Breast epithelium (tissue), 4 donors: Measurements from ENCODE around the gene ANO2. TPM values are rescaled to one million over a fixed set of nuclear protein-coding genes. Genes with fewer than 3 reads are reported as not detected.
"Not testable (repeated sequence)": the region's sequence is repeated elsewhere in the genome, so short reads cannot be mapped to it uniquely, and the experiment has no call there.

ENCODE experiments used
- DNase-seq, 2 donors: peaks; one replicate each; pipeline ENCODE4 v3.0.0-alpha.2; 2019; ENCODE audit warnings: low spot score in 2 of 2
- H3K27ac ChIP-seq, 2 donors: fragments of 200-600 bp; sonication (generic) in 1 of 2; one replicate each; pipeline ENCODE4 v1.5.1; 2016 to 2019; ENCODE audit warnings: mild to moderate bottlenecking in 1 of 2
- H3K27me3 ChIP-seq, 2 donors: fragments of 200-600 bp; sonication (generic) in 1 of 2; one replicate each; pipeline versions ENCODE4 v1.5.1 to v1.6.0; 2017 to 2019; ENCODE audit warnings: control low read depth in 1 of 2, mild to moderate bottlenecking in 1 of 2
- H3K36me3 ChIP-seq: fragments of 200-600 bp; one replicate; pipeline ENCODE4 v1.5.1; 2019
- H3K4me1 ChIP-seq, 2 donors: fragments of 200-600 bp; sonication (generic); one replicate each; pipeline ENCODE4 v1.5.1; 2016 to 2019; ENCODE audit warnings: control low read depth in 1 of 2
- H3K4me3 ChIP-seq, 3 donors: fragments of 200-600 bp; sonication (generic); 1 replicate in 2 of 3; 2 replicates in 1 of 3; pipeline ENCODE4 v1.5.1; 2016 to 2019; ENCODE audit warnings: mild to moderate bottlenecking in 3 of 3, moderate library complexity in 2 of 3
- H3K9me3 ChIP-seq, 2 donors: fragments of 200-600 bp; sonication (generic) in 1 of 2; one replicate each; pipeline ENCODE4 v1.5.1; 2016 to 2019; ENCODE audit warnings: control low read depth in 1 of 2
- POLR2A ChIP-seq: fragments of 450-650 bp; IDR thresholded peaks from one replicate; pipeline ENCODE4 v1.6.1; 2016; ENCODE audit warnings: antibody characterized with exemption, mild to moderate bottlenecking, moderate library complexity
- POLR2AphosphoS5 ChIP-seq, 3 donors: sonication (generic); formaldehyde crosslinking; IDR thresholded peaks; one replicate each; pipeline ENCODE4 v1.6.1; 2017; ENCODE audit warnings: antibody characterized with exemption in 3 of 3
- intact Hi-C: fragments of 100-400 bp; cut with DNase I; formaldehyde crosslinking; loops from one replicate; pipeline ENCODE4 v1.15.1; 2023; ENCODE audit warnings: low total_unique reads
- total RNA-seq, 3 donors: library from RNA; depleted of rRNA; stranded (reverse); fragments of >200 nt; gene quantifications; one replicate each; pipeline ENCODE4 v1.1.0, GENCODE V29; 2016
- TF ChIP-seq, protein P1 (sequence below), 3 donors: fragments of 450-650 bp; IDR thresholded peaks; one replicate each; pipeline ENCODE4 v1.5.1; 2016 to 2017; ENCODE audit warnings: antibody characterized with exemption in 3 of 3, mild to moderate bottlenecking in 3 of 3, moderate library complexity in 3 of 3

ANO2 gene
- total RNA-seq, 3 donors from 2014 or later, result 5.0 to 33.1 (median 16.8) TPM

DNA sequence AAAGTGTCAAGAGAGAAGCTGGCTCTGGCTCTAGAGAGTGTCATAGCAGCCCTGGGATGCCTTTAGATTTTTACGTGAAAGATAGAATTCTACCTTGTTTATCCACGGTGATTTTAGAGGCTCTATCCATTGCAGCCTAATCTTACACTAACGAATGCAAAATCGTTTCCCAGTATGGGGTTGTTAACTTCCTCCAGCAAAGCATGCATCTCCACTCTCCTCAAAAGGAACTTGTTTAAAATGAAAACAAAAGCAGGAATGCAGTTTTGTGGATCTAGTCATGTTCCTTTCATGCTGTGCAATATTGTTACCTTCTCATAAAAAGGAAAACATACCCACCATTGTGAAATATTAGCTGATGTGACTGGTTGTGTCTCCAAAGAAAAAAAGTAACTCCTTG is 88.4 kb downstream of the ANO2 start:
- Histone ChIP-seq H3K4me3 (no peak overlapping the region), H3K36me3 (no peaks in the 10 kb centered on the region), H3K27me3 (no peaks in the 10 kb centered on the region), H3K27ac (no peak overlapping the region), H3K4me1 (no peaks in the 10 kb centered on the region), H3K9me3 (no peaks in the 10 kb centered on the region)
- TF ChIP-seq POLR2AphosphoS5 (IDR thresholded peaks at IDR 0.05) (no peak), POLR2A (no peak)
- TF ChIP-seq, protein P1, sequence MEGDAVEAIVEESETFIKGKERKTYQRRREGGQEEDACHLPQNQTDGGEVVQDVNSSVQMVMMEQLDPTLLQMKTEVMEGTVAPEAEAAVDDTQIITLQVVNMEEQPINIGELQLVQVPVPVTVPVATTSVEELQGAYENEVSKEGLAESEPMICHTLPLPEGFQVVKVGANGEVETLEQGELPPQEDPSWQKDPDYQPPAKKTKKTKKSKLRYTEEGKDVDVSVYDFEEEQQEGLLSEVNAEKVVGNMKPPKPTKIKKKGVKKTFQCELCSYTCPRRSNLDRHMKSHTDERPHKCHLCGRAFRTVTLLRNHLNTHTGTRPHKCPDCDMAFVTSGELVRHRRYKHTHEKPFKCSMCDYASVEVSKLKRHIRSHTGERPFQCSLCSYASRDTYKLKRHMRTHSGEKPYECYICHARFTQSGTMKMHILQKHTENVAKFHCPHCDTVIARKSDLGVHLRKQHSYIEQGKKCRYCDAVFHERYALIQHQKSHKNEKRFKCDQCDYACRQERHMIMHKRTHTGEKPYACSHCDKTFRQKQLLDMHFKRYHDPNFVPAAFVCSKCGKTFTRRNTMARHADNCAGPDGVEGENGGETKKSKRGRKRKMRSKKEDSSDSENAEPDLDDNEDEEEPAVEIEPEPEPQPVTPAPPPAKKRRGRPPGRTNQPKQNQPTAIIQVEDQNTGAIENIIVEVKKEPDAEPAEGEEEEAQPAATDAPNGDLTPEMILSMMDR (IDR thresholded peaks at IDR 0.05), result no peak
- intact Hi-C loops, result loop anchor here (2.0 kb wide), 1 partner anchor 44 kb away; no protein-coding TSS in a partner anchor
- DNase-seq, result no peak

GRCh38 chr12:5846950-5847349 is 98.1 kb downstream of the ANO2 start:
- Histone ChIP-seq H3K36me3 (no peaks in the 10 kb centered on the region), H3K27ac (no peak overlapping the region), H3K9me3 (no peaks in the 10 kb centered on the region), H3K27me3 (peaks cover 0 to 6% of the 10 kb centered on the region in 2 donors), H3K4me3 (no peak overlapping the region), H3K4me1 (no peaks in the 10 kb centered on the region)
- no peak for DNase-seq
- TF ChIP-seq, protein P1 (IDR thresholded peaks at IDR 0.05), result no peak
- TF ChIP-seq POLR2AphosphoS5 (IDR thresholded peaks at IDR 0.05) (no peak), POLR2A (no peak)
- intact Hi-C loops, result no loop called here

- no peak for TF ChIP-seq POLR2AphosphoS5 (IDR thresholded peaks at IDR 0.05)
- TF ChIP-seq, protein P1 (IDR thresholded peaks at IDR 0.05), result no peak
- TF ChIP-seq POLR2A, result no peak
- intact Hi-C loops, result no loop called here
- no peak for DNase-seq
Measured at GRCh38 chr12:5840944-5841343, 104.1 kb downstream of the ANO2 start.

GRCh38 chr12:5830111-5830510 is 114.9 kb downstream of the ANO2 start:
- intact Hi-C loops, result no loop called here
- no peak for DNase-seq
- H3K36me3 ChIP-seq, result no peaks in the 10 kb centered on the region
- no peaks in the 10 kb centered on the region for H3K4me1 ChIP-seq
- no peaks in the 10 kb centered on the region for H3K9me3 ChIP-seq
- no peak overlapping the region for H3K27ac ChIP-seq
- no peak overlapping the region for H3K4me3 ChIP-seq
- no peak for TF ChIP-seq POLR2AphosphoS5 (IDR thresholded peaks at IDR 0.05)
- H3K27me3 ChIP-seq, result no peaks in the 10 kb centered on the region

More at GRCh38 chr12:5840944-5841343, 104.1 kb downstream of the ANO2 start:
- Histone ChIP-seq H3K36me3 (no peaks in the 10 kb centered on the region), H3K4me1 (no peaks in the 10 kb centered on the region), H3K4me3 (no peak overlapping the region), H3K27me3 (no peaks in the 10 kb centered on the region), H3K9me3 (no peaks in the 10 kb centered on the region), H3K27ac (no peak overlapping the region)

DNA sequence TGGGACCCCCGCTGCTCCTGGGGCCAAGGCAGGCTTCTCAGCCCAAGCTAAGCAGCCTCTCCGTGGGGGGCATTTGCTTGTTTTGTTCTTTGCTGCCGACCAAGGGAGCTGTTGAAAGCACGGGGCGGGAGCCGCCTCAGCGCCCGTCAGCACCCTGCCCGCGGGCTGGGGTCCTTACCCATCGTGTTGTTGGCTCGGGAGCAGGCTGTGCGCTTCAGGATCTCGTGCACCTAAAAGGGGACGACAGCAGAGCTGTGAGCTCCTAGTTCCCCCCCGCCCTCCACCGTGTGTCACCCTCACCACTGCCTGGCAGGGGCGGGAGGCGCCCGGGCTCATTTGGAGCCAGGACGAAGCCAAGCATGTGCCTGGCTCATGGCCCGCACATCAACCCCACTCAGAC is 117.5 kb downstream of the ANO2 start:
- no peaks in the 10 kb centered on the region for H3K36me3 ChIP-seq
- H3K4me1 ChIP-seq, result no peaks in the 10 kb centered on the region
- intact Hi-C loops, result no loop called here
- peak overlapping the region in 2 of 3 donors; percentile 34 to 47 for H3K4me3 ChIP-seq
- H3K27ac ChIP-seq, result no peak overlapping the region
- peaks cover 6 to 14% of the 10 kb centered on the region in 2 donors for H3K9me3 ChIP-seq
- DNase-seq, result no peak
- no peaks in the 10 kb centered on the region for H3K27me3 ChIP-seq
- TF ChIP-seq POLR2AphosphoS5 (IDR thresholded peaks at IDR 0.05), result no peak
- TF ChIP-seq, protein P1 (IDR thresholded peaks at IDR 0.05), result no peak
- TF ChIP-seq POLR2A, result no peak

DNA sequence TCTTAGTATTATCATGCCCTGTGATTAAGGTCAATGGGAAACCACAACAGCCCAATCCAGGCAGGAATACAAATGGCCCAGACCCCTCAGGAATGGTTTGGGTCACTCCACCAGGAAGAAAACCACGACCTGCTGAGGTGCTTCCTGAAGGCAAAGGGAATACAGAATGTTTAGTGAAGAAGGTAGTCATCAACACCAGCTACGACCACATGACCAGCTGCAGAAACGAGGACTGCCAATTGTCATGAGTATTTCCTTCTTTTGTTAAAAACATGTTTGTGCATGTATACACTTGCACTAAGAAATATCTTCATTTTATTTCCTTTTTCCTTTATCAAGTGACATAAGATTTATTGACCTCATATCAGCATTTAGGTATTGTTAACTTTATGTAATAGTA is 119.3 kb downstream of the ANO2 start:
- peaks cover 6 to 14% of the 10 kb centered on the region in 2 donors for H3K9me3 ChIP-seq
- H3K27ac ChIP-seq, H3K4me3 ChIP-seq, intact Hi-C loops, H3K27me3 ChIP-seq, H3K4me1 ChIP-seq, H3K36me3 ChIP-seq, DNase-seq: not testable (repeated sequence)

DNA sequence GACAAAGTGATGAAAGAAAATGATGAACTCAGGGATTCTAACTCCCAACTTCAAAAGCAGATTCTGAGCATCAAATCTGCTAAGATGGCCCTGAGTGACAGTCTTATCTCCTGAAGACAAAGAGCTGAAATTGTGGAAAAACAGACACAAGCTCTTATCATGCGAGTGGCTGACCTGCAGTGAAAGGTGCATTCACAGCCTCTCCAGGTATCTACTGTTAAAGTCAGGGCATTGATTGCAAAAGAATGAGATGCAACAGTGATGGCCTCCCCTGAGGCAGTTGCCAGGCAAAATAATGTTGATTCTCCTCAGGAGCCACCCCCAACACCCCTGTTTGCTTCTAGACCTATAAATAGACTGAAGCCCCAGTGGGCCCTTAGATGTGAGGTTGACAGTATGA is 126.2 kb downstream of the ANO2 start:
- H3K36me3 ChIP-seq, H3K27ac ChIP-seq, H3K27me3 ChIP-seq, H3K4me3 ChIP-seq, DNase-seq, H3K4me1 ChIP-seq, intact Hi-C loops: not testable (repeated sequence)
- H3K9me3 ChIP-seq, result peaks cover 17 to 19% of the 10 kb centered on the region in 2 donors
